CD14-positive monocyte (primary cell): Measurements from ENCODE around the gene RPL35. TPM values are rescaled to one million over a fixed set of nuclear protein-coding genes. Genes with fewer than 3 reads are reported as not detected.

Experiments
- DNase-seq, 3 donors: peaks; one replicate each; pipeline ENCODE4 v3.0.0-alpha.2; 2011 to 2022
- H2AFZ ChIP-seq: 2 replicates; pipeline ENCODE4 v1.6.0; 2012; ENCODE audit warnings: mild to moderate bottlenecking, low read depth, low read length, inconsistent platforms; ENCODE audit not compliant: insufficient read depth, poor library complexity, severe bottlenecking
- H3K27ac ChIP-seq, 2 donors: 1 replicate in 1 of 2; 2 replicates in 1 of 2; pipeline ENCODE4 v1.5.1; 2012 to 2013; ENCODE audit warnings: low read length in 2 of 2, control low read depth in 1 of 2, inconsistent platforms in 1 of 2, low read depth in 1 of 2, mild to moderate bottlenecking in 1 of 2
- H3K27me3 ChIP-seq, 2 donors: one replicate each; pipeline versions ENCODE4 v1.6.0 to v1.6.1; 2011 to 2013; ENCODE audit warnings: low read length in 2 of 2; ENCODE audit not compliant: control insufficient read depth in 2 of 2, insufficient read depth in 2 of 2
- H3K36me3 ChIP-seq, 2 donors: replicated peaks in 1 of 2; 1 replicate in 1 of 2; 2 replicates in 1 of 2; pipeline versions ENCODE4 v1.5.1 to v1.6.1; 2012 to 2013; ENCODE audit warnings: low read length in 2 of 2, control low read depth in 1 of 2, inconsistent platforms in 1 of 2, mild to moderate bottlenecking in 1 of 2; ENCODE audit not compliant: insufficient read depth in 2 of 2, control insufficient read depth in 1 of 2
- H3K4me1 ChIP-seq, 2 donors: 1 replicate in 1 of 2; 2 replicates in 1 of 2; pipeline versions ENCODE4 v1.5.1 to v1.6.1; 2012 to 2013; ENCODE audit warnings: low read length in 2 of 2, control low read depth in 1 of 2, inconsistent platforms in 1 of 2, mild to moderate bottlenecking in 1 of 2, moderate library complexity in 1 of 2; ENCODE audit not compliant: insufficient read depth in 2 of 2, control insufficient read depth in 1 of 2
- H3K4me2 ChIP-seq: replicated peaks from 2 replicates; pipeline ENCODE3; 2012; ENCODE audit warnings: low read length, moderate library complexity, mild to moderate bottlenecking; ENCODE audit not compliant: poor library complexity, severe bottlenecking; ENCODE audit errors: extremely low read depth
- H3K4me3 ChIP-seq, 3 experiments: fragments of 200-600 bp in 1 of 3; sonication (generic) in 1 of 3; replicated peaks in 1 of 3; 1 replicate in 2 of 3; 2 replicates in 1 of 3; pipeline ENCODE4 v1.5.1; 2011 to 2013; ENCODE audit warnings: low read length in 3 of 3, mild to moderate bottlenecking in 3 of 3, control low read depth in 2 of 3, low read depth in 2 of 3, inconsistent platforms in 1 of 3, moderate library complexity in 1 of 3
- H3K79me2 ChIP-seq: 2 replicates; pipeline ENCODE4 v1.6.0; 2012; ENCODE audit warnings: mild to moderate bottlenecking, control low read depth, inconsistent platforms, low read length, moderate library complexity; ENCODE audit not compliant: insufficient read depth
- H3K9ac ChIP-seq: 2 replicates; pipeline ENCODE4 v1.6.0; 2017; ENCODE audit warnings: low read length, mild to moderate bottlenecking; ENCODE audit not compliant: insufficient read depth, poor library complexity, severe bottlenecking
- H3K9me3 ChIP-seq, 2 donors: replicated peaks in 1 of 2; 1 replicate in 1 of 2; 2 replicates in 1 of 2; pipeline versions ENCODE4 v1.5.1 to v1.6.1; 2012 to 2013; ENCODE audit warnings: low read length in 2 of 2, control low read depth in 1 of 2; ENCODE audit not compliant: control insufficient read depth in 1 of 2, insufficient read depth in 1 of 2
- H4K20me1 ChIP-seq: 2 replicates; pipeline ENCODE4 v1.6.0; 2012; ENCODE audit warnings: mild to moderate bottlenecking, low read length, control low read depth, moderate library complexity; ENCODE audit not compliant: insufficient read depth
- H3K27ac Mint-ChIP-seq, 7 donors: one replicate each; pipeline ENCODE4 v1.8.0; 2020; ENCODE audit warnings: mild to moderate bottlenecking in 7 of 7, mixed read lengths in 7 of 7, moderate library complexity in 6 of 7, inconsistent platforms in 2 of 7
- H3K27me3 Mint-ChIP-seq, 3 donors: one replicate each; pipeline ENCODE4 v1.8.0; 2021 to 2022; ENCODE audit warnings: low read depth in 3 of 3, mild to moderate bottlenecking in 3 of 3, mixed read lengths in 3 of 3, moderate library complexity in 3 of 3, inconsistent platforms in 1 of 3
- H3K36me3 Mint-ChIP-seq, 2 donors: one replicate each; pipeline ENCODE4 v1.8.0; 2020; ENCODE audit warnings: mixed read lengths in 2 of 2, inconsistent platforms in 1 of 2, mild to moderate bottlenecking in 1 of 2
- H3K4me1 Mint-ChIP-seq: one replicate; pipeline ENCODE4 v1.8.0; 2020; ENCODE audit warnings: mild to moderate bottlenecking, mixed read lengths
- H3K4me3 Mint-ChIP-seq, 2 donors: one replicate each; pipeline ENCODE4 v1.8.0; 2020; ENCODE audit warnings: mild to moderate bottlenecking in 2 of 2, mixed read lengths in 2 of 2, moderate library complexity in 1 of 2
- H3K9me3 Mint-ChIP-seq, 7 donors: one replicate each; pipeline ENCODE4 v1.8.0; 2020 to 2022; ENCODE audit warnings: mixed read lengths in 7 of 7, mild to moderate bottlenecking in 6 of 7, moderate library complexity in 6 of 7, inconsistent platforms in 2 of 7
- CTCF ChIP-seq: fragments of 200-600 bp; IDR thresholded peaks from one replicate; pipeline ENCODE4 v1.8.0; 2022; ENCODE audit warnings: antibody characterized with exemption, mild to moderate bottlenecking
- WGBS: methylation state at CpG from one replicate; pipeline ENCODE4 v1.1.5; 2013; ENCODE audit warnings: missing lambda C conversion rate; ENCODE audit not compliant: insufficient coverage; 5-methylcytosine and 5-hydroxymethylcytosine counted together
- intact Hi-C, 2 donors: fragments of 100-400 bp; cut with micrococcal nuclease; formaldehyde crosslinking; loops; one replicate each; pipeline versions ENCODE4 v1.15.0 to v1.15.1; 2023
- polyA plus RNA-seq, 3 donors: library from polyadenylated mRNA; depleted of rRNA in 1 of 3; unstranded in 2 of 3; stranded (reverse) in 1 of 3; fragments of 300-500 nt in 2 of 3; fragments of >200 nt in 1 of 3; fragmentation: Illumina TruSeq in 2 of 3; gene quantifications; 1 replicate in 2 of 3; 2 replicates in 1 of 3; pipeline ENCODE4 v1.2.3, GENCODE V29; 2012 to 2021

Gene RPL35
- polyA plus RNA-seq, 3 donors = 660 to 1,209 (median 828) TPM

GRCh38 chr9:124870723-124871122 lies 9.0 kb upstream of the RPL35 start:
- no peak for DNase-seq
- H3K79me2 ChIP-seq = peaks cover 83% of the 10 kb centered on the region
- 38% methylated on average over 6 of the region's 6 CpGs for WGBS
- Mint-ChIP-seq H3K27me3 (peaks cover 0 to 1% (median 0%) of the 10 kb centered on the region in 3 donors), H3K4me3 (peak overlapping the region; percentile 84 to 92), H3K36me3 (peaks cover 28 to 29% of the 10 kb centered on the region in 2 donors), H3K27ac (peak overlapping the region; percentile 80 to 94 (median 92)), H3K9me3 (peaks cover 0 to 2% (median 0%) of the 10 kb centered on the region in 7 donors), H3K4me1 (peaks cover 47% of the 10 kb centered on the region)
- peak overlapping the region; percentile 95 for H3K9ac ChIP-seq
- peak overlapping the region; percentile 18 to 97 for H3K27ac ChIP-seq
- peaks cover 23 to 26% of the 10 kb centered on the region in 2 donors for H3K36me3 ChIP-seq
- peaks cover 46 to 52% of the 10 kb centered on the region in 2 donors for H3K4me1 ChIP-seq
- H3K9me3 ChIP-seq = no peaks in the 10 kb centered on the region
- H3K27me3 ChIP-seq = no peaks in the 10 kb centered on the region
- H4K20me1 ChIP-seq = peaks cover 53% of the 10 kb centered on the region
- no peak for TF ChIP-seq CTCF
- H3K4me2 ChIP-seq = peak overlapping the region; percentile 94
- intact Hi-C loops = no loop called here
- H3K4me3 ChIP-seq = peak overlapping the region in 2 of 3 experiments; percentile 95
- no peak overlapping the region for H2AFZ ChIP-seq

- H3K36me3 Mint-ChIP-seq = peaks cover 22 to 23% of the 10 kb centered on the region in 2 donors
- H3K4me3 ChIP-seq = peak overlapping the region; percentile 86 to 95 (median 95)
- H4K20me1 ChIP-seq = peaks cover 48% of the 10 kb centered on the region
- TF ChIP-seq CTCF = no peak
- DNase-seq = no peak
- peaks cover 47% of the 10 kb centered on the region for H3K4me1 Mint-ChIP-seq
- H3K4me1 ChIP-seq = peaks cover 46 to 52% of the 10 kb centered on the region in 2 donors
- H3K27me3 Mint-ChIP-seq = peaks cover 0 to 1% (median 0%) of the 10 kb centered on the region in 3 donors
- peaks cover 16 to 20% of the 10 kb centered on the region in 2 donors for H3K36me3 ChIP-seq
- H3K4me3 Mint-ChIP-seq = peak overlapping the region; percentile 84 to 92
- H3K27ac ChIP-seq = peak overlapping the region; percentile 18 to 97
- WGBS = 0% methylated on average over 3 of the region's 12 CpGs
- intact Hi-C loops = loop anchor here in 1 of 2 donors (10.0 kb wide), 1 partner anchor 275 kb away; the partner anchor contains the start of gene SCAI
- peaks cover 76% of the 10 kb centered on the region for H3K79me2 ChIP-seq
- H3K27ac Mint-ChIP-seq = peak overlapping the region; percentile 80 to 94 (median 92)
- no peaks in the 10 kb centered on the region for H3K9me3 ChIP-seq
- peak overlapping the region; percentile 96 for H2AFZ ChIP-seq
- H3K9ac ChIP-seq = peak overlapping the region; percentile 95
- H3K4me2 ChIP-seq = peak overlapping the region; percentile 94
- H3K9me3 Mint-ChIP-seq = peaks cover 0 to 2% (median 0%) of the 10 kb centered on the region in 7 donors
- H3K27me3 ChIP-seq = no peaks in the 10 kb centered on the region
Observed at GRCh38 chr9:124869986-124870560, 8.3 kb upstream of the RPL35 start.
